ENCODE results near the gene CDC26. TPM values are rescaled to one million over a fixed set of nuclear protein-coding genes. Genes with fewer than 3 reads are reported as not detected.

The CDC26 gene
- polyA plus RNA-seq, 1 donor from 2014 or later: 88.0 TPM

DNA sequence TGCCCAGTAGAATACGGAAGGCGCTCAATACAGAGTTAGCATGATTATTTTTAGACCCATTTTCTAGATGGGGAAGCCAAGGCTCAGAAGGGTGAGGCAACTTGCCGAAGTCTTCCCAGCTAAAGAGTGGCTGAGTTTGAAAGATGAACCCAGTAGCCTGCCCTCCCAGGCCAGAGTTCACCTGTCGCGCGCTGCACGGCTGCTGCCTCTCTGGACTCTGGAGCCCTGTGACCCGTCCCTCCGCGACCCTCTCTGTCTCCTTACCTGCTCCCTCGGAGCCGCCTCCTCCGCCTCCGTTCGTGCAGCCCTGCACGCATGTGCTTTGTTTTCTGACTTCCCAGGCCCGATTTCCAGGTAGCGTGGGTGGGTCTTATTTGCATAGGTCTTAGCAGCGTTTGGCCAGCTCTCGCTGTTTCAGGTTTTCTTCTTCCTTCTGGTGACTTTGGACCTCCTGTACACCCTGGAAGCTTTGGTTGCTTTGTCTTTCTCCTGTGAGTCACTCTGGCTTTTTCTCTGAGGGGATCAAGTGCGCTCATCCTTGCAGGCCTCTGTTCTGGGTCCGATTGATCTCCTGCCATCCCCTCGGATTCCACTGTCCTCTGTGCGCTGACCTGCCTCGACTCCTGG lies 27.5 kb upstream of the CDC26 start, which contains the start of gene RNF183:
TSS of gene RNF183 (minus strand) at position 585 of the 627 bp plus-strand sequence. CDS start 5,192 bp downstream, outside the sequence.
- no peaks in the 10 kb centered on the region for H3K36me3 ChIP-seq (ENCODE audit: insufficient read depth, low read length)

DNA sequence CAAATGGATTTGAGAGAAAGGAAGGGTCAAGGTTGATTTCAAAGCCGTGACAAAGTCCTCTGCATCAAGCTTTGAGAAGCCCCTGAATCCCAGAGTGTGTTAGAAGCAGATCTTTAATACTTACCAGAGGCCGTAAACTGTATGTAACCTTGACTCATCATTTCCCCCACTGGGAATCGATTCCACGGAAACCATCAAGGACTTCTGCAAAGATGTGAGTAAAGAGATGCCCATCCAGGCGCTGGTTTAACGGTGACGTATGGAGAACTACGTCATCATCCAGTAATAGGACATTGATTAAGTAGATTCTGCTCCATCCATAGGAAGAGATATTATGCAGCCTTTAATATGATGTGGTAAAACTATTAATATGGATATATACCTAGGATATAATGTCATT lies 26.2 kb upstream of the CDC26 start:
- Histone ChIP-seq H3K9ac (ENCODE audit: low read length) (no peak overlapping the region), H3K79me2 (replicated peaks; ENCODE audit: insufficient read depth, low read length) (no peaks in the 10 kb centered on the region), H3K9me2 (ENCODE audit: insufficient read depth, low read length) (no peaks in the 10 kb centered on the region), H3K4me2 (ENCODE audit: low read length) (no peak overlapping the region), H3F3A (ENCODE audit: insufficient read depth, low read length, poor library complexity, severe bottlenecking) (no peaks in the 10 kb centered on the region), H3K27me3 (ENCODE audit: insufficient read depth, low read depth, low read length) (no peaks in the 10 kb centered on the region), H4K20me1 (ENCODE audit: insufficient read depth) (no peaks in the 10 kb centered on the region), H3K27ac (ENCODE audit: low read length) (no peak overlapping the region), H3K9me3 (ENCODE audit: low read length) (no peaks in the 10 kb centered on the region), H3K36me3 (ENCODE audit: insufficient read depth, low read length) (no peaks in the 10 kb centered on the region), H2AFZ (ENCODE audit: low read depth, low read length) (no peak overlapping the region), H3K4me3 (ENCODE audit: low read length) (no peak overlapping the region)
- TF ChIP-seq EZH2 (IDR thresholded peaks at IDR 0.05; ENCODE audit: borderline replicate concordance, insufficient read depth, low read length, poor library complexity, severe bottlenecking) (no peak), EP300 (conservative IDR thresholded peaks at IDR 0.05; ENCODE audit: poor library complexity, severe bottlenecking) (no peak), RAD21 (conservative IDR thresholded peaks at IDR 0.05) (no peak), TAF1 (IDR thresholded peaks at IDR 0.05; ENCODE audit: low read depth) (no peak), MXI1 (conservative IDR thresholded peaks at IDR 0.05; ENCODE audit: poor library complexity, severe bottlenecking) (no peak), POLR2AphosphoS5 (IDR thresholded peaks at IDR 0.05) (no peak), SMC3 (conservative IDR thresholded peaks at IDR 0.05; ENCODE audit: poor library complexity) (no peak)
- TF ChIP-seq, protein P1, sequence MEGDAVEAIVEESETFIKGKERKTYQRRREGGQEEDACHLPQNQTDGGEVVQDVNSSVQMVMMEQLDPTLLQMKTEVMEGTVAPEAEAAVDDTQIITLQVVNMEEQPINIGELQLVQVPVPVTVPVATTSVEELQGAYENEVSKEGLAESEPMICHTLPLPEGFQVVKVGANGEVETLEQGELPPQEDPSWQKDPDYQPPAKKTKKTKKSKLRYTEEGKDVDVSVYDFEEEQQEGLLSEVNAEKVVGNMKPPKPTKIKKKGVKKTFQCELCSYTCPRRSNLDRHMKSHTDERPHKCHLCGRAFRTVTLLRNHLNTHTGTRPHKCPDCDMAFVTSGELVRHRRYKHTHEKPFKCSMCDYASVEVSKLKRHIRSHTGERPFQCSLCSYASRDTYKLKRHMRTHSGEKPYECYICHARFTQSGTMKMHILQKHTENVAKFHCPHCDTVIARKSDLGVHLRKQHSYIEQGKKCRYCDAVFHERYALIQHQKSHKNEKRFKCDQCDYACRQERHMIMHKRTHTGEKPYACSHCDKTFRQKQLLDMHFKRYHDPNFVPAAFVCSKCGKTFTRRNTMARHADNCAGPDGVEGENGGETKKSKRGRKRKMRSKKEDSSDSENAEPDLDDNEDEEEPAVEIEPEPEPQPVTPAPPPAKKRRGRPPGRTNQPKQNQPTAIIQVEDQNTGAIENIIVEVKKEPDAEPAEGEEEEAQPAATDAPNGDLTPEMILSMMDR (IDR thresholded peaks at IDR 0.05; ENCODE audit: poor library complexity, severe bottlenecking): no peak
- TF ChIP-seq, protein P2, sequence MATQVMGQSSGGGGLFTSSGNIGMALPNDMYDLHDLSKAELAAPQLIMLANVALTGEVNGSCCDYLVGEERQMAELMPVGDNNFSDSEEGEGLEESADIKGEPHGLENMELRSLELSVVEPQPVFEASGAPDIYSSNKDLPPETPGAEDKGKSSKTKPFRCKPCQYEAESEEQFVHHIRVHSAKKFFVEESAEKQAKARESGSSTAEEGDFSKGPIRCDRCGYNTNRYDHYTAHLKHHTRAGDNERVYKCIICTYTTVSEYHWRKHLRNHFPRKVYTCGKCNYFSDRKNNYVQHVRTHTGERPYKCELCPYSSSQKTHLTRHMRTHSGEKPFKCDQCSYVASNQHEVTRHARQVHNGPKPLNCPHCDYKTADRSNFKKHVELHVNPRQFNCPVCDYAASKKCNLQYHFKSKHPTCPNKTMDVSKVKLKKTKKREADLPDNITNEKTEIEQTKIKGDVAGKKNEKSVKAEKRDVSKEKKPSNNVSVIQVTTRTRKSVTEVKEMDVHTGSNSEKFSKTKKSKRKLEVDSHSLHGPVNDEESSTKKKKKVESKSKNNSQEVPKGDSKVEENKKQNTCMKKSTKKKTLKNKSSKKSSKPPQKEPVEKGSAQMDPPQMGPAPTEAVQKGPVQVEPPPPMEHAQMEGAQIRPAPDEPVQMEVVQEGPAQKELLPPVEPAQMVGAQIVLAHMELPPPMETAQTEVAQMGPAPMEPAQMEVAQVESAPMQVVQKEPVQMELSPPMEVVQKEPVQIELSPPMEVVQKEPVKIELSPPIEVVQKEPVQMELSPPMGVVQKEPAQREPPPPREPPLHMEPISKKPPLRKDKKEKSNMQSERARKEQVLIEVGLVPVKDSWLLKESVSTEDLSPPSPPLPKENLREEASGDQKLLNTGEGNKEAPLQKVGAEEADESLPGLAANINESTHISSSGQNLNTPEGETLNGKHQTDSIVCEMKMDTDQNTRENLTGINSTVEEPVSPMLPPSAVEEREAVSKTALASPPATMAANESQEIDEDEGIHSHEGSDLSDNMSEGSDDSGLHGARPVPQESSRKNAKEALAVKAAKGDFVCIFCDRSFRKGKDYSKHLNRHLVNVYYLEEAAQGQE (IDR thresholded peaks at IDR 0.05; ENCODE audit: borderline replicate concordance): no peak

More for the DNA sequence above, 27.5 kb upstream of the CDC26 start, which contains the start of gene RNF183:
- Histone ChIP-seq H2AFZ (ENCODE audit: low read depth, low read length) (no peak within 1 kb of the TSS), H3K9me2 (ENCODE audit: insufficient read depth, low read length) (no peaks in the 10 kb centered on the region), H3F3A (ENCODE audit: insufficient read depth, low read length, poor library complexity, severe bottlenecking) (no peaks in the 10 kb centered on the region), H3K27ac (ENCODE audit: low read length) (no peak within 1 kb of the TSS), H3K79me2 (replicated peaks; ENCODE audit: insufficient read depth, low read length) (no peaks in the 10 kb centered on the region), H3K4me3 (ENCODE audit: low read length) (no peak within 1 kb of the TSS), H4K20me1 (ENCODE audit: insufficient read depth) (no peaks in the 10 kb centered on the region), H3K9me3 (ENCODE audit: low read length) (no peaks in the 10 kb centered on the region), H3K27me3 (ENCODE audit: insufficient read depth, low read depth, low read length) (no peaks in the 10 kb centered on the region), H3K9ac (ENCODE audit: low read length) (no peak within 1 kb of the TSS), H3K4me2 (ENCODE audit: low read length) (no peak within 1 kb of the TSS)
- TF ChIP-seq MXI1 (conservative IDR thresholded peaks at IDR 0.05; ENCODE audit: poor library complexity, severe bottlenecking): no peak
- TF ChIP-seq, protein P2 (IDR thresholded peaks at IDR 0.05; ENCODE audit: borderline replicate concordance): no peak
- no peak for TF ChIP-seq EZH2 (IDR thresholded peaks at IDR 0.05; ENCODE audit: borderline replicate concordance, insufficient read depth, low read length, poor library complexity, severe bottlenecking)

Measured in neural cell (in vitro differentiated cells).